NCI-H1930 (cell line): ENCODE measurements around the gene KRTAP19-5.
"Not testable (repeated sequence)": the region's sequence is repeated elsewhere in the genome, so short reads cannot be mapped to it uniquely, and the experiment has no call there.

ENCODE experiments used
- DNase-seq, 2 experiments: peaks; one replicate each; lab custom pipeline; 2025; lab: John Stamatoyannopoulos, UW

Gene KRTAP19-5

GRCh38 chr21:30502041-30502440, at the start of gene KRTAP19-5:
KRTAP19-5 (minus strand) TSS chr21:30502141; CDS start chr21:30502090, 51 bp downstream.
- no peak for DNase-seq

DNA sequence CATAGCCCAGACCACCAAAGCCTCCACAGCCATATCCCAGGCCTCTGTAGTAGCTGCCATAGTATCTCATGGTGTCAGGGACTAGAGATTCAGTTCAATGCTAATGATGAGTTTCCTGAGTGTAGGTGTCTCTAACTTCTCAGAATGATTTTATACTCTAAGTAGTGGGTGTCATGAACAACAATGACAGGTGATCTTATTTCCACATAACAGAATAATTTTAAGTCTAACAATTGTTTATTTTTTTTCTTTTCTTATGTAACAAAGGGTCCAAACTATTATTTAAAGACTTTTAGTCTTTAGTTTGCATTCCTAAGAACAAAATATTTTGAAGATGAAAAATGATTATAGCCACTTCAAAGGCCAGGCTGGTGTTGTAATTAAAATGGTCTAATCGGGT, 39.8 kb upstream of the KRTAP19-5 start, which contains the start of gene KRTAP19-6:
KRTAP19-6 (minus strand) TSS at position 101 of the 400 bp plus-strand sequence; CDS start at position 70, 31 bp downstream.
- no peak for DNase-seq

GRCh38 chr21:30518876-30519275, 16.9 kb upstream of the KRTAP19-5 start:
- DNase-seq = no peak

GRCh38 chr21:30515681-30516080, 13.7 kb upstream of the KRTAP19-5 start:
- no peak for DNase-seq

DNA sequence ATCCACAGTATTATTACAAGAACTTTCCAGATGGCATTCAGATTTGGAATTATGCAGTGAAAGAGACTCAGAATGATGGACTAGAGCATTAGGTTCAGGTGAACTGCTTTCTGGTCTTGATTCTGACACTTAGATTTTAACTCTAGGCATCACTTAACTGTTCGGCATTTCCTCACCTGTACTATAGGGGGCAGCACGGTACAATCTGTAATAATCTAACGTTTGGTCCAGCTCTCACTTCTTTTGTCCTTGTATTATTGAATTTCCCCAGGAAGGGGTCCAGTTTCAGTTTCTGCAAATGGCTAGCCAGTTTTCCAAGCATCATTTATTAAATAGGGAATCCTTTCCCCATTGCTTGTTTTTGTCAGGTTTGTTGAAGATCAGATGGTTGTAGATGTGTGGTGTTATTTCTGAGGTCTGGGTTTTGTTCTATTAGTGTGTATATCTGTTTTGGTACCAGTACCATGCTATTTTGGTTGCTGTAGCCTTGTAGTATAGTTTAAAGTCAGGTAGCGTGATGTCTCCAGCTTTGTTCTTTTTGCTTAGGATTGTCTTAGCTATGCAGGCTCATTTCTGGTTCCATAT, 3.8 kb upstream of the KRTAP19-5 start:
- not testable (repeated sequence) for DNase-seq

DNA sequence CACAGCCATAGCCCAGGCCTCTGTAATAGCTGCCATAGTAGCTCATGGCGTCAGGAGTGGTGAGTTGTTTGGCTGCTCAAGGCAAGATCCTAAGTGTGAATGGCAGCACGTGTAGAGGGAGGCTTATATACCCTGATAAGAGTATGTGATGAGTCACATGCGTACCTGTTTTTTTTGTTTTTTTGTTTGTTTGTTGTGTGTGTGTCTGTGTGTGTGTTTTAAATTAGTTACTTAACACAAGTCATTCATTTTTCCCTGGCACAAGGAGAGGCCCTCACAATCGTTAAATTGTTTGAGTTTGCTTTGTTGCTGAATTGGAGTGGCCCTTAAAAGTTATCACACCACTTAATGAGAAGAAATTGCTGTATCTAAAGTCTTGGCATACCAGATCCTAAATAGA, 4.9 kb downstream of the KRTAP19-5 start, which contains the start of gene KRTAP19-4:
KRTAP19-4 (minus strand) TSS at position 101 of the 400 bp plus-strand sequence; CDS start at position 46, 55 bp downstream.
- DNase-seq = no peak

GRCh38 chr21:30491963-30492428, 9.9 kb downstream of the KRTAP19-5 start, which contains the start of gene KRTAP19-3:
KRTAP19-3 (minus strand) TSS chr21:30492013; CDS start chr21:30491957, 56 bp downstream.
- DNase-seq = no peak

DNA sequence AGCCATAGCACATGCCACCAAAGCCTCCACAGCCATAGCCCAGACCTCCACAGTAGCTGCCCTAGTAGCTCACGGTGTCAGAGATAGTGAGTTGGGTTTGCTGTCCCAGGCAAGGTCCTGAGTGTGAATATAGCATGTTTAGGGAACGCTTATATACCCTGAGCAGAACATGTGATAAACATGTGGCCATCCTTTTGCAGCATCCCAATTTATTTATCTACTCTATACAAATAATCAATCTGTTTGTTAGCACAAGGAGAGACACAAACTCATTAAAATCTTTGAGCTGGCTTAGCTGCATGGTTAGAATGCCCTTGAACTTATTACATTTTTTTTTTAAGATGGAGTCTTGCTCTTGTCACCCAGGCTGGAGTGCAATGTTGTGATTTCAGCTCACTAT, 14.6 kb downstream of the KRTAP19-5 start, which contains the start of gene KRTAP19-2:
KRTAP19-2 (minus strand) TSS at position 101 of the 400 bp plus-strand sequence; CDS start at position 13, 88 bp downstream.
- no peak for DNase-seq

- no peak for DNase-seq
Observed at GRCh38 chr21:30486180-30486579, 15.8 kb downstream of the KRTAP19-5 start.

GRCh38 chr21:30482130-30482529, 19.8 kb downstream of the KRTAP19-5 start:
- DNase-seq = no peak

- no peak for DNase-seq
Observed at GRCh38 chr21:30480145-30480544, 21.8 kb downstream of the KRTAP19-5 start, which contains the start of gene KRTAP19-1. KRTAP19-1 (minus strand) TSS chr21:30480367; CDS start chr21:30480317, 50 bp downstream.

GRCh38 chr21:30479259-30479658, 22.7 kb downstream of the KRTAP19-5 start:
- no peak for DNase-seq

DNA sequence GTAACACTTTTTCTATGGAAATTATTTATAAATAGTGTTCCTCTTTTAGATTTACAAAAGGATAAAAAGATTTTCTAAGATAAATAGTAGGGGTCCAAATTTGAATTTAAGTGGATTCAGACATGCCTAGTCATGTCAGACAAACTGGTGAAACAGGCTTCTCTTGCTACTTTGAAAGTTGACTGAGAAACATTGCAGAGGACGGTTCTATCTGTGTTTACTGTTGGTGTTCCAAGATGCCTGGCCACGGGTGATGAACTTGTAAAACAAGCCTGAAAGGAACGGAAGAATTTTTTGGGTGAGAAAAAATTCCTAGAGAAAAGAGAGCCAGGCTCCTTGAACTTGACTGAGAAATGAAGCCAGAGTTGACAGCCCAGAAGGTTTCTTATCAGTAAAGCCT, 23.9 kb downstream of the KRTAP19-5 start:
- no peak for DNase-seq

GRCh38 chr21:30468900-30469714, 32.8 kb downstream of the KRTAP19-5 start:
- no peak for DNase-seq

GRCh38 chr21:30463713-30464112, 38.2 kb downstream of the KRTAP19-5 start:
- DNase-seq = no peak
